Calu3 (cell line): Measurements from ENCODE around the gene RABGAP1L. TPM values are rescaled to one million over a fixed set of nuclear protein-coding genes. Genes with fewer than 3 reads are reported as not detected.
A peak's percentile ranks its signal among the peaks of the same experiment; 100 is the strongest.

Experiments
- BruUV-seq: library from RNA; stranded (reverse); fragments of 400-500 nt; replicated peaks from 2 replicates; lab custom pipeline; 2021; lab: Mats Ljungman, UMichigan
- CTCF ChIA-PET: fragments of 300-600 bp; sonication (Branson Sonifier 250); formaldehyde crosslinking; loops from one replicate; lab custom pipeline; 2022; ENCODE audit warnings: antibody characterized with exemption; lab: Charles Lee
- DNase-seq: peaks from one replicate; pipeline ENCODE4 v3.0.0; 2022
- H3K27ac Mint-ChIP-seq: one replicate; pipeline ENCODE4 v1.8.0; 2022; ENCODE audit warnings: mixed read lengths; ENCODE audit not compliant: unreplicated experiment
- H3K27me3 Mint-ChIP-seq: one replicate; pipeline ENCODE4 v1.8.0; 2022; ENCODE audit warnings: mixed read lengths; ENCODE audit not compliant: unreplicated experiment
- H3K36me3 Mint-ChIP-seq: one replicate; pipeline ENCODE4 v1.8.0; 2022; ENCODE audit warnings: mild to moderate bottlenecking, moderate library complexity, mixed read lengths; ENCODE audit not compliant: insufficient read depth, unreplicated experiment
- H3K4me1 Mint-ChIP-seq: one replicate; pipeline ENCODE4 v1.8.0; 2022; ENCODE audit warnings: mild to moderate bottlenecking, low read depth, mixed read lengths; ENCODE audit not compliant: unreplicated experiment
- H3K4me3 Mint-ChIP-seq: one replicate; pipeline ENCODE4 v1.8.0; 2022; ENCODE audit warnings: mild to moderate bottlenecking, low read depth, moderate library complexity, mixed read lengths; ENCODE audit not compliant: unreplicated experiment
- H3K9me3 Mint-ChIP-seq: one replicate; pipeline ENCODE4 v1.8.0; 2022; ENCODE audit warnings: low read depth, mixed read lengths; ENCODE audit not compliant: unreplicated experiment
- intact Hi-C: fragments of 100-400 bp; cut with micrococcal nuclease; formaldehyde crosslinking; loops from one replicate; pipeline ENCODE4 v1.10.0; 2022; ENCODE audit not compliant: unreplicated experiment
- total RNA-seq: library from RNA; stranded (reverse); gene quantifications from 2 replicates; pipeline ENCODE4 v1.2.3, GENCODE V29; 2022
- TF ChIP-seq, protein P1 (sequence below): fragments of 200-600 bp; IDR thresholded peaks from one replicate; pipeline ENCODE4 v1.8.0; 2022; ENCODE audit warnings: antibody characterized with exemption; ENCODE audit not compliant: unreplicated experiment

RABGAP1L gene
- total RNA-seq, 1 experiment from 2014 or later = 135 TPM

DNA sequence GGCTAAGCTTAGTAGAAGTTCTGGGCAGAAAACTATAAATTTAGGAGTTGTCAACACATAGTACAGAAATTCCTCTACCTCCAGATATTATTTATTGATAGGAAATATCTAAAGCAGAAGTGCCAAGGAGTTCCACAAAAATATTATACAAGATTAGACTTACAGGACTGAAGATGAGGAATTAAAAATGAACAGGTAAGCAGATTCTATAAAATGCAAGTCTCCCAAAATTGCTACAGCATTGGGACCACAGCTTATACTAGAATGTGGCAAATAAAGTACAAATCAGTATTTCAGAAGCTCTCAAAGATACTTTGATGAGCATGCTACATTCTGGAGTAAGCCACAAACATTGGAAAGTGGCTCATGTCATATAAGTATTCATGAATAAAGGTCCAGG lies 790.3 kb downstream of the RABGAP1L start:
- H3K27ac Mint-ChIP-seq = no peak overlapping the region
- no peaks in the 10 kb centered on the region for H3K27me3 Mint-ChIP-seq
- peaks cover 35% of the 10 kb centered on the region for H3K4me1 Mint-ChIP-seq
- no peak for DNase-seq
- TF ChIP-seq, protein P1, sequence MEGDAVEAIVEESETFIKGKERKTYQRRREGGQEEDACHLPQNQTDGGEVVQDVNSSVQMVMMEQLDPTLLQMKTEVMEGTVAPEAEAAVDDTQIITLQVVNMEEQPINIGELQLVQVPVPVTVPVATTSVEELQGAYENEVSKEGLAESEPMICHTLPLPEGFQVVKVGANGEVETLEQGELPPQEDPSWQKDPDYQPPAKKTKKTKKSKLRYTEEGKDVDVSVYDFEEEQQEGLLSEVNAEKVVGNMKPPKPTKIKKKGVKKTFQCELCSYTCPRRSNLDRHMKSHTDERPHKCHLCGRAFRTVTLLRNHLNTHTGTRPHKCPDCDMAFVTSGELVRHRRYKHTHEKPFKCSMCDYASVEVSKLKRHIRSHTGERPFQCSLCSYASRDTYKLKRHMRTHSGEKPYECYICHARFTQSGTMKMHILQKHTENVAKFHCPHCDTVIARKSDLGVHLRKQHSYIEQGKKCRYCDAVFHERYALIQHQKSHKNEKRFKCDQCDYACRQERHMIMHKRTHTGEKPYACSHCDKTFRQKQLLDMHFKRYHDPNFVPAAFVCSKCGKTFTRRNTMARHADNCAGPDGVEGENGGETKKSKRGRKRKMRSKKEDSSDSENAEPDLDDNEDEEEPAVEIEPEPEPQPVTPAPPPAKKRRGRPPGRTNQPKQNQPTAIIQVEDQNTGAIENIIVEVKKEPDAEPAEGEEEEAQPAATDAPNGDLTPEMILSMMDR = no peak
- CTCF ChIA-PET = no interaction called here
- intact Hi-C loops = no loop called here
- BruUV-seq = no TSS peak
- H3K4me3 Mint-ChIP-seq = no peak overlapping the region
- peaks cover 8% of the 10 kb centered on the region for H3K36me3 Mint-ChIP-seq
- no peaks in the 10 kb centered on the region for H3K9me3 Mint-ChIP-seq

DNA sequence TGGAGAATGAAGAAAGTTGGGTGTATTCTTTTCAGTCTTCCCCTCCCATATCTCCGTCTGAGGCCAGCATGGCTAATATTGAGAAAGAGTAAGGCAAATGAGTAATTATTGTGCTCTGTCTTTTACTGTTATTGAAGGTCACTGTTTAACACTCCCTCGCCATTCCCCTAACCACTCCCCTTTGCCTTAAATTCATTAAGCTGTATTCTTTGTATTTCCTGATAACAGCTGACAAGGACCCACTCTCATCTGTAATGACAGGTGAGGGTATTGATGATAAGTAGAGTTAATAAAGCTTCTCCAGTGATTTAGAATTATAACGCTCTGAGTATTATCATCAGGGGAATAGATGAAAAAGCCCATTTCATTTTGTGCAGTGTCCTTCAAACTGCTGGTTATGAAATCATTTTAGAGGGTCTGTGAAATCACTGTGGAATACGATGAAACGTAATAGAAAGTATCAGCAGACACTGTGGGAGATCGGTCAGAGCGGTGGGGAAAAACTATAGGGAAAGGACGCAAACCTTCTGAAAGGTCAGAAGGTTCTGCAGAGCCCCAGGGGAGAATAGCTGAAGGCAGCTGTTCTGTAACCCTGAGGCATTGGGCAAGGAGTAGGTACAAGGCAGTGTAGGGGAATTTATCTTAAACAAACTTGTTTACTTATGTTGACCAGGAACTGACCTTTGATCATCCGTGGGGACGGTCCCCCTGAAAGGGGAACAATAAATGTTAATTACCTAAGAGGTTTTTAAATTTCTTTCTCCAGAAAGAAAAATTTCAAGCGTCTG lies 794.2 kb downstream of the RABGAP1L start:
- no peaks in the 10 kb centered on the region for H3K9me3 Mint-ChIP-seq
- peaks cover 21% of the 10 kb centered on the region for H3K36me3 Mint-ChIP-seq
- intact Hi-C loops = no loop called here
- peaks cover 27% of the 10 kb centered on the region for H3K4me1 Mint-ChIP-seq
- TF ChIP-seq, protein P1 = no peak
- H3K27me3 Mint-ChIP-seq = no peaks in the 10 kb centered on the region
- peak overlapping the region; percentile 48 for H3K4me3 Mint-ChIP-seq
- CTCF ChIA-PET = interaction anchor here (1.3 to 2.0 kb wide), 3 partner anchors 11 to 46 kb away, joined by 4 to 6 read pairs (median 4); no protein-coding TSS in a partner anchor
- peak overlapping the region; percentile 70 for H3K27ac Mint-ChIP-seq
- no peak for DNase-seq
- BruUV-seq = no TSS peak

DNA sequence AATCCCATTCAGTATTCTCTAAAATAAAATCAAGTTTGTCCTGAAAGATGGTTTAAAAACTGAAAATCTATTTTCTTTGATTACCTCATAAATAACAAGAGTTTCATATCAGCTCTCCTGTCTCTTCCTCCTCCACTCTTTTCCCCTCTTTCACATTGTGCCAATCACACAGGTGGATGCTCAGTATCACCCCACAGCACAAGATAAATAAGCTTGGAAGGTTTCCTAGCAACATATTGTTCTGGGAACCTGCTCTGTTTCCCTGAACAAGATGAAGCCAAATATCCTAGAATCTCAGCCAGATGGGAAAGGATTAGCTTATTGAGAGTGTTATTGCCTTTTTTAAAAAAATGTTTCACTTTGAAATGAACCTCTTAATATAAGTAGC lies 794.7 kb downstream of the RABGAP1L start:
- intact Hi-C loops = no loop called here
- DNase-seq = no peak
- H3K27me3 Mint-ChIP-seq = no peaks in the 10 kb centered on the region
- peaks cover 22% of the 10 kb centered on the region for H3K36me3 Mint-ChIP-seq
- no peaks in the 10 kb centered on the region for H3K9me3 Mint-ChIP-seq
- H3K4me3 Mint-ChIP-seq = peak overlapping the region; percentile 48
- CTCF ChIA-PET = interaction anchor here (1.3 to 2.0 kb wide), 3 partner anchors 10 to 45 kb away, joined by 4 to 6 read pairs (median 4); no protein-coding TSS in a partner anchor
- H3K4me1 Mint-ChIP-seq = peaks cover 27% of the 10 kb centered on the region
- peak overlapping the region; percentile 70 for H3K27ac Mint-ChIP-seq
- TF ChIP-seq, protein P1 = no peak
- BruUV-seq = no TSS peak

DNA sequence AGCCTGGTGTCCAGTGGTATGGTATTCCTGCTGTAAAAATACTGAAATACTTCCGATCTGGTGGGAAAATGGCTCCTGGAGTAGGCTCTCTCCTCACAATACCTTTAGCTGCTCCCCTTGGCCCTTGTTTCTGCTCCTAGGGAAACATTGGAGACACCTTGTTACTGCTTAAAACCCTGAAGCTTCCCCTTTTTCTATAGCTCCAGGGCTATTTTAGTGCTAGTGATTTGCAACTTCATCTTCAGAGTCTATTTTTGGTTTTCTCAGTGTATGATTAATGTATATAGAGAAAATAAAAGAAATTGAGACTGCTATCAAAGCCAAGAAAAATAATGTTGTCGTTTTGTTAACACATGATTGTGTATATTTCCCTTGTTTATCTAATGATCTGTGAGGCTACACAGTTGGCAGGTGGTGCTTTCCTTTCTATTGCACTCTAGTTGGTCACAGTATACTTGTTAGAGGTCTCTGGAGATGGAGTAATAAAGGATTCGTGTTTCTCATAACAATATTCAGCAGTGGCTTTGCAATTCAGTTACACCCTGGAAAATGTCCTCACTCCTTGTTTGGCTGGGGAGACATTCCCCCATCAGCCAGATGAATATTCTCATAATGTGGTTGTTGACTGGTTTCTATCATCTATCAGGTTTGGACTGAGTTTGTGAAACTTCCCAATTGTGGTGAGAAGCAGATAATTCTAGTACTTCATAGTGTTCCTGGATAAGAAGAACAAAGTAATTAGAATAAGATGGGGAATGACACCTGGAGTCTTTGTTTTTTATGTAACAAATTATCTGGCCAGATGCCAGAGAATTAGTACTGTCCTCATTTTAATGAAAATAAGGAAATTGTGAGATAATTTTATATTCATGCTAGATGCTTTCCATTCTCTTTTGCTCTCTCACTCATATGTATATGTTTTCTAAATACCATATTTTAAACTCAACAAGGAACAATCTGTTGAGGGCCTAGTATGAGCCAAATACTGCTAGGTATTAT lies 795.6 kb downstream of the RABGAP1L start:
- CTCF ChIA-PET = interaction anchor here (1.3 to 2.0 kb wide), 3 partner anchors 9 to 44 kb away, joined by 4 to 6 read pairs (median 4); no protein-coding TSS in a partner anchor
- TF ChIP-seq, protein P1 = no peak
- no TSS peak for BruUV-seq
- no peak for DNase-seq
- no peaks in the 10 kb centered on the region for H3K27me3 Mint-ChIP-seq
- peaks cover 22% of the 10 kb centered on the region for H3K36me3 Mint-ChIP-seq
- intact Hi-C loops = no loop called here
- H3K4me3 Mint-ChIP-seq = no peak overlapping the region
- no peaks in the 10 kb centered on the region for H3K9me3 Mint-ChIP-seq
- H3K27ac Mint-ChIP-seq = peak overlapping the region; percentile 70
- peaks cover 27% of the 10 kb centered on the region for H3K4me1 Mint-ChIP-seq
